GOT3 (cell line): ENCODE measurements around the gene PCDH1.

Source experiments
- DNase-seq: peaks from one replicate; lab custom pipeline; 2025; ENCODE audit warnings: mixed read lengths; lab: John Stamatoyannopoulos, UW

The PCDH1 gene

GRCh38 chr5:141808857-141809256, 69.4 kb downstream of the PCDH1 start:
- no peak for DNase-seq

GRCh38 chr5:141807732-141808131, 70.5 kb downstream of the PCDH1 start:
- DNase-seq = no peak

- no peak for DNase-seq
Observed at GRCh38 chr5:141807329-141807728, 70.9 kb downstream of the PCDH1 start.

GRCh38 chr5:141806626-141807025, 71.6 kb downstream of the PCDH1 start:
- DNase-seq = no peak

GRCh38 chr5:141805874-141806595, 72.2 kb downstream of the PCDH1 start:
- no peak for DNase-seq

- DNase-seq = no peak
Observed at GRCh38 chr5:141804475-141804874, 73.7 kb downstream of the PCDH1 start.
